Panc1 (cell line): ENCODE data around the gene HOXC9. TPM values are rescaled to one million over a fixed set of nuclear protein-coding genes. Genes with fewer than 3 reads are reported as not detected.

Experiments used
- ATAC-seq: fragments of 200-7000 bp; cut with Tn5 transposase; 2 replicates; pipeline ENCODE4 v1.9.1; 2020; ENCODE audit warnings: mild to moderate bottlenecking, moderate library complexity
- BruUV-seq: library from RNA; stranded (reverse); fragments of 400-500 nt; replicated peaks from 2 replicates; lab custom pipeline; 2021; lab: Mats Ljungman, UMichigan
- CTCF ChIA-PET: fragments of 300-600 bp; sonication (Branson Sonifier 250); formaldehyde crosslinking; loops from one replicate; lab custom pipeline; 2022; ENCODE audit warnings: antibody characterized with exemption; lab: Charles Lee
- POLR2A ChIA-PET: fragments of 300-600 bp; sonication (Branson Sonifier 250); formaldehyde crosslinking; loops from one replicate; lab custom pipeline; 2022; ENCODE audit warnings: antibody characterized with exemption; lab: Charles Lee
- DNase-seq: peaks from one replicate; pipeline ENCODE4 v3.0.0-alpha.2; 2010; ENCODE audit warnings: low read depth, low spot score
- H3K27ac ChIP-seq: 2 replicates; pipeline ENCODE4 v1.5.1; 2011; ENCODE audit warnings: mild to moderate bottlenecking, low read length, inconsistent platforms
- H3K27me3 ChIP-seq: fragments of 200-500 bp; sonication (Bioruptor generic); 2 replicates; pipeline ENCODE4 v1.6.0; 2014; ENCODE audit warnings: low read length, inconsistent platforms; ENCODE audit not compliant: control insufficient read depth, insufficient read depth
- H3K36me3 ChIP-seq: fragments of 200-500 bp; sonication (Bioruptor generic); 2 replicates; pipeline ENCODE4 v1.5.1; 2014; ENCODE audit warnings: inconsistent platforms, mild to moderate bottlenecking, low read length, moderate library complexity; ENCODE audit not compliant: control insufficient read depth, insufficient read depth
- H3K4me1 ChIP-seq: 2 replicates; pipeline ENCODE4 v1.5.1; 2011; ENCODE audit warnings: inconsistent platforms, mild to moderate bottlenecking, low read length, moderate library complexity; ENCODE audit not compliant: control insufficient read depth, insufficient read depth
- H3K4me3 ChIP-seq, 2 experiments: 2 replicates each; pipeline ENCODE4 v1.5.1; 2011 to 2012; ENCODE audit warnings: low read depth in 2 of 2, low read length in 2 of 2, mild to moderate bottlenecking in 2 of 2, inconsistent platforms in 1 of 2, moderate library complexity in 1 of 2
- H3K9me3 ChIP-seq: fragments of 200-500 bp; sonication (Bioruptor generic); 2 replicates; pipeline ENCODE4 v1.5.1; 2014; ENCODE audit warnings: low read depth, mild to moderate bottlenecking, inconsistent platforms, low read length, moderate library complexity; ENCODE audit not compliant: control insufficient read depth, insufficient read depth
- CTCF ChIP-seq: fragments of 450-650 bp; IDR thresholded peaks from 2 replicates; pipeline ENCODE4 v1.5.1; 2017; ENCODE audit warnings: mild to moderate bottlenecking
- POLR2AphosphoS5 ChIP-seq: IDR thresholded peaks from 2 replicates; pipeline ENCODE4 v1.6.1; 2012; ENCODE audit warnings: mild to moderate bottlenecking, low read depth, low read length, moderate library complexity
- SIN3A ChIP-seq: IDR thresholded peaks from 2 replicates; pipeline ENCODE4 v1.6.1; 2012; ENCODE audit warnings: low read depth, mild to moderate bottlenecking, low read length, moderate library complexity, borderline replicate concordance; ENCODE audit not compliant: insufficient read depth
- TCF7L2 ChIP-seq: IDR thresholded peaks from 2 replicates; pipeline ENCODE4 v1.6.1; 2011; ENCODE audit warnings: mild to moderate bottlenecking, low read depth, low read length, inconsistent platforms
- in situ Hi-C: cut with HindIII; loops from 2 replicates; pipeline ENCODE4 v1.10.0; 2016; ENCODE audit warnings: low sequenced_read_pairs, low pct_unique_long_range_greater_than_20kb
- intact Hi-C: fragments of 100-400 bp; cut with micrococcal nuclease; formaldehyde crosslinking; loops from one replicate; pipeline ENCODE4 v1.10.0; 2022; ENCODE audit not compliant: unreplicated experiment
- total RNA-seq: library from RNA; stranded (reverse); gene quantifications from one replicate; pipeline ENCODE4 v1.2.1, GENCODE V29; 2021; ENCODE audit not compliant: unreplicated experiment
- TF ChIP-seq, protein P1 (sequence below), 2 experiments: IDR thresholded peaks; 2 replicates each; pipeline ENCODE4 v1.6.1; 2011 to 2012; ENCODE audit warnings: low read depth in 2 of 2, control low read depth in 1 of 2, low read length in 1 of 2, mild to moderate bottlenecking in 1 of 2, moderate library complexity in 1 of 2; ENCODE audit not compliant: insufficient read depth in 1 of 2

The HOXC9 gene
- total RNA-seq, 1 experiment from 2014 or later, result 37.2 TPM

GRCh38 chr12:53988541-53989226 lies 11.3 kb upstream of the HOXC9 start:
- no TSS peak for BruUV-seq
- no peak for ATAC-seq
- H3K4me3 ChIP-seq, result peak overlapping the region; percentile 66 to 67

DNA sequence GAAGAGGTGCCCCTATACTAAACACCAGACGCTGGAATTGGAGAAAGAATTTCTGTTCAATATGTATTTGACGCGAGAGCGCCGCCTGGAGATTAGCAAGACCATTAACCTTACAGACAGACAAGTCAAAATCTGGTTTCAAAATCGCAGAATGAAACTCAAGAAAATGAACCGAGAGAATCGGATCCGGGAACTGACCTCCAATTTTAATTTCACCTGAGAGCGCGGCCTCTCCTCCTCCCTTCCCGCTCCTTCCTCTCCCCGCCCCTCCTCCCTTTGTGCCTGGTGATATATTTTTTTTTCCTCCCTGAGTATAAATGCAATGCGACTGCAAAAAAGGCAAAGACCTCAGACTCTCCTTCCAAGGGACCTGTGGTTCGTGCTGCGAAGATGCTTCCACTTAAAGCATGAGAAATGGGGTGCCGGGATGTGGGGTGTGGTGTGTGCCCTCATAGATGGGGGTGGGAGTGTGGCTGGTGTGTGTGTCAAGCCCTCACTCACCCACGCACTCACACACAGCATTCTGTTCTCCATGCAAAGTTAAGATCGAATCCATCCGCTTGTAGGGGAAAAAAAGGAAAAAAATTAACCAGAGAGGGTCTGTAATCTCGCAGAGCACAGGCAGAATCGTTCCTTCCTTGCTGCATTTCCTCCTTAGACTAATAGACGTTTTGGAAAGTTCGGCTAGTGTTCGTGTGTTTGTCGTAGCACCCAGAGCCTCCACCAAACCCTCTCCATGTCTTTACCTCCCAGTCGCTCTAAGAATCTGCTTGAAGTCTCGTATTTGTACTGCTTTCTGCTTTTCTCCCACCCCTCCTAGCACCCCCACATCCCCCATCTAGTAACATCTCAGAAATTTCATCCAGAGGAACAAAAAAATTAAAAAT lies 10.5 kb upstream of the HOXC9 start:
- DNase-seq (no peak), ATAC-seq (no peak)
- CTCF ChIA-PET, result no interaction called here
- Histone ChIP-seq H3K36me3 (no peaks in the 10 kb centered on the region), H3K4me1 (peaks cover 19% of the 10 kb centered on the region), H3K9me3 (no peaks in the 10 kb centered on the region), H3K27ac (peak overlapping the region; percentile 99), H3K27me3 (no peaks in the 10 kb centered on the region), H3K4me3 (peak overlapping the region; percentile 66 to 67)
- intact Hi-C loops (loop anchor here (10.0 kb wide), 1 partner anchor 605 kb away; the partner anchor contains the start of gene SP1), in situ Hi-C loops (no loop called here)
- POLR2A ChIA-PET, result interaction anchor here (0.7 kb wide), 1 partner anchor 68 kb away, joined by 3 read pairs; no protein-coding TSS in a partner anchor
- no peak for TF ChIP-seq TCF7L2
- TF ChIP-seq CTCF, result peak; percentile 82
- no peak for TF ChIP-seq POLR2AphosphoS5
- TF ChIP-seq SIN3A, result 0 out of 2 replicates have a peak, but pooled peaks have one; percentile 59
- TF ChIP-seq, protein P1, sequence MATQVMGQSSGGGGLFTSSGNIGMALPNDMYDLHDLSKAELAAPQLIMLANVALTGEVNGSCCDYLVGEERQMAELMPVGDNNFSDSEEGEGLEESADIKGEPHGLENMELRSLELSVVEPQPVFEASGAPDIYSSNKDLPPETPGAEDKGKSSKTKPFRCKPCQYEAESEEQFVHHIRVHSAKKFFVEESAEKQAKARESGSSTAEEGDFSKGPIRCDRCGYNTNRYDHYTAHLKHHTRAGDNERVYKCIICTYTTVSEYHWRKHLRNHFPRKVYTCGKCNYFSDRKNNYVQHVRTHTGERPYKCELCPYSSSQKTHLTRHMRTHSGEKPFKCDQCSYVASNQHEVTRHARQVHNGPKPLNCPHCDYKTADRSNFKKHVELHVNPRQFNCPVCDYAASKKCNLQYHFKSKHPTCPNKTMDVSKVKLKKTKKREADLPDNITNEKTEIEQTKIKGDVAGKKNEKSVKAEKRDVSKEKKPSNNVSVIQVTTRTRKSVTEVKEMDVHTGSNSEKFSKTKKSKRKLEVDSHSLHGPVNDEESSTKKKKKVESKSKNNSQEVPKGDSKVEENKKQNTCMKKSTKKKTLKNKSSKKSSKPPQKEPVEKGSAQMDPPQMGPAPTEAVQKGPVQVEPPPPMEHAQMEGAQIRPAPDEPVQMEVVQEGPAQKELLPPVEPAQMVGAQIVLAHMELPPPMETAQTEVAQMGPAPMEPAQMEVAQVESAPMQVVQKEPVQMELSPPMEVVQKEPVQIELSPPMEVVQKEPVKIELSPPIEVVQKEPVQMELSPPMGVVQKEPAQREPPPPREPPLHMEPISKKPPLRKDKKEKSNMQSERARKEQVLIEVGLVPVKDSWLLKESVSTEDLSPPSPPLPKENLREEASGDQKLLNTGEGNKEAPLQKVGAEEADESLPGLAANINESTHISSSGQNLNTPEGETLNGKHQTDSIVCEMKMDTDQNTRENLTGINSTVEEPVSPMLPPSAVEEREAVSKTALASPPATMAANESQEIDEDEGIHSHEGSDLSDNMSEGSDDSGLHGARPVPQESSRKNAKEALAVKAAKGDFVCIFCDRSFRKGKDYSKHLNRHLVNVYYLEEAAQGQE (IDR thresholded peaks at IDR 0.05; ENCODE audit: insufficient read depth in 1 of 2, low read depth in 2 of 2, low read length in 1 of 2), result no peak
- TSS peak; percentile 19 for BruUV-seq

More at GRCh38 chr12:53988541-53989226, 11.3 kb upstream of the HOXC9 start:
- POLR2A ChIA-PET, result interaction anchor here (0.5 to 1.8 kb wide), 3 partner anchors 10 to 301 kb away, joined by 3 to 9 read pairs (median 4); no protein-coding TSS in a partner anchor
- intact Hi-C loops (no loop called here), in situ Hi-C loops (no loop called here)
- no peaks in the 10 kb centered on the region for H3K27me3 ChIP-seq
- TF ChIP-seq CTCF (no peak), POLR2AphosphoS5 (no peak), SIN3A (no peak)
- H3K27ac ChIP-seq, result peak overlapping the region; percentile 99
- no peaks in the 10 kb centered on the region for H3K36me3 ChIP-seq
- CTCF ChIA-PET, result interaction anchor here (0.7 to 1.3 kb wide), 2 partner anchors 9 to 210 kb away, joined by 5 to 8 read pairs; no protein-coding TSS in a partner anchor
- H3K9me3 ChIP-seq, result no peaks in the 10 kb centered on the region
- DNase-seq, result no peak
- H3K4me1 ChIP-seq, result peaks cover 19% of the 10 kb centered on the region
